Type B pancreatic cell (in vitro differentiated cells): ENCODE results near the gene MANSC1. TPM values are rescaled to one million over a fixed set of nuclear protein-coding genes. Genes with fewer than 3 reads are reported as not detected.

ENCODE experiments used
- DNase-seq: peaks from one replicate; pipeline ENCODE4 v3.0.0; 2021; ENCODE audit warnings: mixed read lengths; ENCODE audit not compliant: unreplicated experiment; ENCODE audit errors: extremely low spot score
- H3K27ac Mint-ChIP-seq: 2 replicates; pipeline ENCODE4 v1.8.0; 2021; ENCODE audit warnings: mild to moderate bottlenecking, mixed read lengths
- H3K27me3 Mint-ChIP-seq: 2 replicates; pipeline ENCODE4 v1.8.0; 2021; ENCODE audit warnings: mixed read lengths
- H3K36me3 Mint-ChIP-seq: 2 replicates; pipeline ENCODE4 v1.8.0; 2021; ENCODE audit warnings: mixed read lengths
- H3K4me1 Mint-ChIP-seq: one replicate; pipeline ENCODE4 v1.8.0; 2021; ENCODE audit warnings: mixed read lengths; ENCODE audit not compliant: unreplicated experiment
- H3K4me3 Mint-ChIP-seq: 2 replicates; pipeline ENCODE4 v1.8.0; 2021; ENCODE audit warnings: mild to moderate bottlenecking, mixed read lengths
- H3K9me3 Mint-ChIP-seq: 2 replicates; pipeline ENCODE4 v1.8.0; 2021; ENCODE audit warnings: mixed read lengths
- CTCF ChIP-seq: fragments of 200-600 bp; sonication (generic); conservative IDR thresholded peaks from 2 replicates; pipeline ENCODE4 v1.5.0; 2021; ENCODE audit warnings: antibody characterized with exemption, mild to moderate bottlenecking
- total RNA-seq: library from RNA; stranded (reverse); gene quantifications from 2 replicates; pipeline ENCODE4 v1.2.1, GENCODE V29; 2021; ENCODE audit warnings: low replicate concordance

MANSC1 gene
- total RNA-seq, 1 donor from 2014 or later: 16.8 TPM

- H3K36me3 Mint-ChIP-seq: peaks cover 25% of the 10 kb centered on the region
- H3K9me3 Mint-ChIP-seq: no peaks in the 10 kb centered on the region
- no peak for DNase-seq
- no peak overlapping the region for H3K4me3 Mint-ChIP-seq
- H3K27ac Mint-ChIP-seq: peak overlapping the region; percentile 14
- H3K4me1 Mint-ChIP-seq: peaks cover 27% of the 10 kb centered on the region
- no peaks in the 10 kb centered on the region for H3K27me3 Mint-ChIP-seq
- no peak for TF ChIP-seq CTCF
These were observed 14.0 kb downstream of the MANSC1 start for GRCh38 chr12:12336049-12336411.

- Mint-ChIP-seq H3K36me3 (peaks cover 22% of the 10 kb centered on the region), H3K9me3 (no peaks in the 10 kb centered on the region), H3K27ac (peak overlapping the region; percentile 7), H3K27me3 (no peaks in the 10 kb centered on the region), H3K4me1 (peaks cover 32% of the 10 kb centered on the region), H3K4me3 (no peak overlapping the region)
- peak; percentile 93 for TF ChIP-seq CTCF
- DNase-seq: no peak
These were observed 15.5 kb downstream of the MANSC1 start for GRCh38 chr12:12334367-12335040.

GRCh38 chr12:12333407-12334366 lies 16.4 kb downstream of the MANSC1 start:
- DNase-seq: no peak
- H3K9me3 Mint-ChIP-seq: no peaks in the 10 kb centered on the region
- peaks cover 32% of the 10 kb centered on the region for H3K4me1 Mint-ChIP-seq
- TF ChIP-seq CTCF: no peak
- peak overlapping the region; percentile 17 for H3K4me3 Mint-ChIP-seq
- no peaks in the 10 kb centered on the region for H3K27me3 Mint-ChIP-seq
- H3K27ac Mint-ChIP-seq: peak overlapping the region; percentile 45
- peaks cover 19% of the 10 kb centered on the region for H3K36me3 Mint-ChIP-seq

- no peak for TF ChIP-seq CTCF
- H3K4me1 Mint-ChIP-seq: peaks cover 37% of the 10 kb centered on the region
- peak overlapping the region; percentile 89 for H3K27ac Mint-ChIP-seq
- no peaks in the 10 kb centered on the region for H3K27me3 Mint-ChIP-seq
- H3K9me3 Mint-ChIP-seq: no peaks in the 10 kb centered on the region
- peaks cover 19% of the 10 kb centered on the region for H3K36me3 Mint-ChIP-seq
- no peak for DNase-seq
- peak overlapping the region; percentile 76 for H3K4me3 Mint-ChIP-seq
These were observed 18.1 kb downstream of the MANSC1 start for GRCh38 chr12:12331896-12332295.

GRCh38 chr12:12331244-12331771 lies 18.7 kb downstream of the MANSC1 start:
- Mint-ChIP-seq H3K27ac (peak overlapping the region; percentile 89), H3K27me3 (no peaks in the 10 kb centered on the region), H3K4me3 (peak overlapping the region; percentile 76), H3K36me3 (peaks cover 19% of the 10 kb centered on the region), H3K9me3 (no peaks in the 10 kb centered on the region), H3K4me1 (peaks cover 37% of the 10 kb centered on the region)
- no peak for DNase-seq
- TF ChIP-seq CTCF: no peak
